HEK293 (cell line): Measurements from ENCODE around the gene LRRC15.

ENCODE experiments used
- CTCF ChIP-seq: fragments of 450-650 bp; formaldehyde crosslinking; IDR thresholded peaks from 2 replicates; pipeline ENCODE4 v1.5.1; 2016; ENCODE audit warnings: missing biosample characterization, missing genetic modification characterization
- GLIS1 ChIP-seq: fragments of 450-650 bp; formaldehyde crosslinking; IDR thresholded peaks from 2 replicates; pipeline ENCODE4 v1.5.1; 2016; ENCODE audit warnings: missing biosample characterization, missing genetic modification characterization
- RBAK ChIP-seq: fragments of 450-650 bp; formaldehyde crosslinking; IDR thresholded peaks from 2 replicates; pipeline ENCODE4 v1.5.1; 2016; ENCODE audit warnings: missing biosample characterization, missing genetic modification characterization
- ZBTB20 ChIP-seq: fragments of 450-650 bp; formaldehyde crosslinking; IDR thresholded peaks from 2 replicates; pipeline ENCODE4 v1.5.1; 2016; ENCODE audit warnings: missing biosample characterization, missing genetic modification characterization
- ZNF473 ChIP-seq: fragments of 450-650 bp; formaldehyde crosslinking; IDR thresholded peaks from 2 replicates; pipeline ENCODE4 v1.5.1; 2017; ENCODE audit warnings: missing biosample characterization, missing genetic modification characterization

- no peak for TF ChIP-seq ZNF473 (tag by site-specific recombination)
- no peak for TF ChIP-seq ZBTB20 (tag by site-specific recombination)
- TF ChIP-seq GLIS1, result no peak
- TF ChIP-seq CTCF, result no peak
- no peak for TF ChIP-seq RBAK (tag by site-specific recombination)
Observed at GRCh38 chr3:194396859-194397756, 27.6 kb upstream of the LRRC15 start.
